ENCODE results near the gene B4GALT2. TPM values are rescaled to one million over a fixed set of nuclear protein-coding genes. Genes with fewer than 3 reads are reported as not detected.

B4GALT2 gene
- total and polyA plus RNA-seq, 7 experiments from 2014 or later, result 0.49 to 16.9 (median 1.6) TPM; not detected in 2

DNA sequence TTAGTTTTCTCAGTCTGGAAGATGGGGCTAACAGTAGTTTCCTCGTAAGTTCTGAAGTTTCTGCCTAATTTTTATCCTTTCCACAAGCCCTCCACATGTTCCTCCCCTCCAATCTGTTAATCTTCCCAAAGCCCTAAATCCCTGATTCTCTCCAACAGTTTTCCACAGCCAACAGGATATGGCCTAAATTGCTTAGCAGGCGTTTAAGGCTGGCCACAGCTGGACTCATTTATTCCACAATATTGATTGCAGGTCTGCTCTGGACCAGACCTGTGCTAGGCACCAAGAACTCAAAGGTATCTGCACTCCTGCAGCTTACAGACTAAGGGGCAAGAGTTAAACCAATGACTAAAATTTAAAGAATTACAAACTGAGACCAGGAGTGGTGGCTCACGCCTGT is 48.3 kb downstream of the B4GALT2 start:
- intact Hi-C loops (cut with micrococcal nuclease), result no loop called here
- H3K27ac Mint-ChIP-seq, result peak overlapping the region in 1 of 9 donors; percentile 5
- peaks cover 16 to 31% (median 22%) of the 10 kb centered on the region in 7 donors for H3K4me1 Mint-ChIP-seq
- ATAC-seq (no peak), DNase-seq (no peak)
- H3K27me3 Mint-ChIP-seq, result no peaks in the 10 kb centered on the region
- H3K4me3 Mint-ChIP-seq, result peak overlapping the region in 2 of 10 donors; percentile 21 to 98
- Histone ChIP-seq H3K9me3 (ENCODE audit: control insufficient read depth in 2 of 3, low read length in 3 of 3) (no peaks in the 10 kb centered on the region), H3K27me3 (ENCODE audit: control insufficient read depth in 2 of 2, insufficient read depth in 2 of 2, low read length in 2 of 2) (no peaks in the 10 kb centered on the region), H3K27ac (ENCODE audit: low read depth, low read length) (no peak overlapping the region), H3K36me3 (ENCODE audit: control insufficient read depth in 2 of 3, insufficient read depth in 3 of 3, low read length in 3 of 3) (no peaks in the 10 kb centered on the region), H3K4me3 (ENCODE audit: low read length) (no peak overlapping the region), H3K4me1 (ENCODE audit: control insufficient read depth in 2 of 2, insufficient read depth in 2 of 2, low read length in 2 of 2) (peaks cover 0 to 7% of the 10 kb centered on the region in 2 donors)
- H3K36me3 Mint-ChIP-seq, result no peaks in the 10 kb centered on the region
- CTCF ChIA-PET, result no interaction called here
- POLR2A ChIA-PET, result no interaction called here
- peaks cover 0 to 3% (median 0%) of the 10 kb centered on the region in 11 donors for H3K9me3 Mint-ChIP-seq

- H3K4me3 Mint-ChIP-seq, result peak overlapping the region; percentile 93 to 99 (median 97)
Observed at GRCh38 chr1:44029260-44029910, 50.4 kb downstream of the B4GALT2 start.

GRCh38 chr1:44029911-44030604 is 51.0 kb downstream of the B4GALT2 start:
- Mint-ChIP-seq H3K4me3 (peak overlapping the region; percentile 94 to 99 (median 97)), H3K27ac (peak overlapping the region; percentile 92 to 98 (median 94)), H3K36me3 (no peaks in the 10 kb centered on the region), H3K27me3 (no peaks in the 10 kb centered on the region), H3K9me3 (peaks cover 0 to 3% (median 0%) of the 10 kb centered on the region in 11 donors), H3K4me1 (peaks cover 16 to 40% (median 23%) of the 10 kb centered on the region in 7 donors)
- ChIA-PET POLR2A (interaction anchor here (0.9 to 1.0 kb wide), 2 partner anchors 14 to 55 kb away, joined by 3 read pairs; no protein-coding TSS in a partner anchor), CTCF (interaction anchor here (1.0 to 1.3 kb wide), 2 partner anchors 9 to 25 kb away, joined by 3 read pairs; no protein-coding TSS in a partner anchor)
- Histone ChIP-seq H3K36me3 (ENCODE audit: control insufficient read depth in 2 of 3, insufficient read depth in 3 of 3, low read length in 3 of 3) (no peaks in the 10 kb centered on the region), H3K9me3 (ENCODE audit: control insufficient read depth in 2 of 3, low read length in 3 of 3) (no peaks in the 10 kb centered on the region), H3K4me1 (ENCODE audit: control insufficient read depth in 2 of 2, insufficient read depth in 2 of 2, low read length in 2 of 2) (peaks cover 0 to 7% of the 10 kb centered on the region in 2 donors), H3K4me3 (ENCODE audit: low read length) (peak overlapping the region; percentile 61), H3K27me3 (ENCODE audit: control insufficient read depth in 2 of 2, insufficient read depth in 2 of 2, low read length in 2 of 2) (no peaks in the 10 kb centered on the region), H3K27ac (ENCODE audit: low read depth, low read length) (peak overlapping the region; percentile 78)
- intact Hi-C loops (cut with micrococcal nuclease), result loop anchor here (1.0 to 10.0 kb wide), 9 partner anchors 39 to 1657 kb away; partner anchors contain the start of genes ATP6V0B (in 2 of the 2), CCDC24 (in 2 of the 2), IPO13 (in 2 of the 2) and ARMH1 (in 1 of the 2)
- peak; percentile 73 to 90 (median 85) for DNase-seq
- ATAC-seq, result peak; percentile 90

More at GRCh38 chr1:44029260-44029910, 50.4 kb downstream of the B4GALT2 start:
- H3K27ac Mint-ChIP-seq, result peak overlapping the region; percentile 92 to 98 (median 94)
- Histone ChIP-seq H3K4me3 (ENCODE audit: low read length) (peak overlapping the region; percentile 61), H3K9me3 (ENCODE audit: control insufficient read depth in 2 of 3, low read length in 3 of 3) (no peaks in the 10 kb centered on the region), H3K27me3 (ENCODE audit: control insufficient read depth in 2 of 2, insufficient read depth in 2 of 2, low read length in 2 of 2) (no peaks in the 10 kb centered on the region), H3K27ac (ENCODE audit: low read depth, low read length) (peak overlapping the region; percentile 78), H3K36me3 (ENCODE audit: control insufficient read depth in 2 of 3, insufficient read depth in 3 of 3, low read length in 3 of 3) (no peaks in the 10 kb centered on the region), H3K4me1 (ENCODE audit: control insufficient read depth in 2 of 2, insufficient read depth in 2 of 2, low read length in 2 of 2) (peaks cover 0 to 7% of the 10 kb centered on the region in 2 donors)
- no peaks in the 10 kb centered on the region for H3K36me3 Mint-ChIP-seq
- H3K9me3 Mint-ChIP-seq, result peaks cover 0 to 3% (median 0%) of the 10 kb centered on the region in 11 donors
- H3K27me3 Mint-ChIP-seq, result no peaks in the 10 kb centered on the region
- H3K4me1 Mint-ChIP-seq, result peaks cover 16 to 40% (median 23%) of the 10 kb centered on the region in 7 donors
- peak in 1 of 9 donors; percentile 30 for DNase-seq
- intact Hi-C loops (cut with micrococcal nuclease), result no loop called here
- ChIA-PET POLR2A (interaction anchor here (1.0 kb wide), 1 partner anchor 54 kb away, joined by 3 read pairs; no protein-coding TSS in a partner anchor), CTCF (interaction anchor here (1.0 to 1.3 kb wide), 2 partner anchors 10 to 24 kb away, joined by 3 read pairs; no protein-coding TSS in a partner anchor)
- ATAC-seq, result peak; percentile 28

GRCh38 chr1:44030605-44031251 is 51.7 kb downstream of the B4GALT2 start:
- ChIA-PET POLR2A (interaction anchor here (0.9 to 1.0 kb wide), 2 partner anchors 13 to 55 kb away, joined by 3 read pairs; no protein-coding TSS in a partner anchor), CTCF (interaction anchor here (1.3 to 1.9 kb wide), 2 partner anchors 25 to 26 kb away, joined by 3 to 7 read pairs; no protein-coding TSS in a partner anchor)
- peak overlapping the region; percentile 84 to 98 (median 90) for H3K4me3 Mint-ChIP-seq
- intact Hi-C loops (cut with micrococcal nuclease), result loop anchor here (1.0 to 10.0 kb wide), 10 partner anchors 39 to 1657 kb away; partner anchors contain the start of genes ATP6V0B (in 2 of the 2), CCDC24 (in 2 of the 2), IPO13 (in 2 of the 2) and ARMH1 (in 1 of the 2)
- no peaks in the 10 kb centered on the region for H3K27me3 ChIP-seq (ENCODE audit: control insufficient read depth in 2 of 2, insufficient read depth in 2 of 2, low read length in 2 of 2)
- peak overlapping the region in 8 of 9 donors; percentile 31 to 92 (median 68) for H3K27ac Mint-ChIP-seq
- H3K4me1 Mint-ChIP-seq, result peaks cover 16 to 40% (median 23%) of the 10 kb centered on the region in 7 donors
- H3K36me3 Mint-ChIP-seq, result no peaks in the 10 kb centered on the region
- DNase-seq, result peak; percentile 28 to 72 (median 55)
- ATAC-seq, result peak; percentile 30
- H3K4me3 ChIP-seq (ENCODE audit: low read length), result peak overlapping the region; percentile 61
- H3K9me3 Mint-ChIP-seq, result peaks cover 0 to 3% (median 0%) of the 10 kb centered on the region in 11 donors
- peaks cover 0 to 7% of the 10 kb centered on the region in 2 donors for H3K4me1 ChIP-seq (ENCODE audit: control insufficient read depth in 2 of 2, insufficient read depth in 2 of 2, low read length in 2 of 2)
- peak overlapping the region; percentile 78 for H3K27ac ChIP-seq (ENCODE audit: low read depth, low read length)
- H3K36me3 ChIP-seq (ENCODE audit: control insufficient read depth in 2 of 3, insufficient read depth in 3 of 3, low read length in 3 of 3), result no peaks in the 10 kb centered on the region
- H3K9me3 ChIP-seq (ENCODE audit: control insufficient read depth in 2 of 3, low read length in 3 of 3), result no peaks in the 10 kb centered on the region
- H3K27me3 Mint-ChIP-seq, result no peaks in the 10 kb centered on the region

- ChIA-PET POLR2A (interaction anchor here (0.9 kb wide), 1 partner anchor 13 kb away, joined by 3 read pairs; no protein-coding TSS in a partner anchor), CTCF (interaction anchor here (0.6 to 1.9 kb wide), 2 partner anchors 14 to 25 kb away, joined by 3 to 7 read pairs; no protein-coding TSS in a partner anchor)
- no peaks in the 10 kb centered on the region for H3K27me3 Mint-ChIP-seq
- DNase-seq (peak in 5 of 9 donors; percentile 20 to 51 (median 33)), ATAC-seq (no peak)
- peak within 1 kb of the TSS; percentile 31 to 92 (median 70) for H3K27ac Mint-ChIP-seq
- peaks cover 0 to 3% (median 0%) of the 10 kb centered on the region in 11 donors for H3K9me3 Mint-ChIP-seq
- no peaks in the 10 kb centered on the region for H3K27me3 ChIP-seq (ENCODE audit: control insufficient read depth in 2 of 2, insufficient read depth in 2 of 2, low read length in 2 of 2)
- intact Hi-C loops (cut with micrococcal nuclease), result loop anchor here (1.0 to 10.0 kb wide), 3 partner anchors 323 to 1656 kb away; partner anchors contain the start of genes ERI3 (in 1 of the 2), GPBP1L1 (in 1 of the 2), KDM4A (in 1 of the 2) and TMEM69 (in 1 of the 2)
- H3K36me3 Mint-ChIP-seq, result no peaks in the 10 kb centered on the region
- H3K36me3 ChIP-seq (ENCODE audit: control insufficient read depth in 2 of 3, insufficient read depth in 3 of 3, low read length in 3 of 3), result no peaks in the 10 kb centered on the region
- H3K27ac ChIP-seq (ENCODE audit: low read depth, low read length), result peak within 1 kb of the TSS; percentile 78
- H3K4me3 Mint-ChIP-seq, result peak within 1 kb of the TSS; percentile 84 to 98 (median 90)
- H3K9me3 ChIP-seq (ENCODE audit: control insufficient read depth in 2 of 3, low read length in 3 of 3), result no peaks in the 10 kb centered on the region
- H3K4me1 ChIP-seq (ENCODE audit: control insufficient read depth in 2 of 2, insufficient read depth in 2 of 2, low read length in 2 of 2), result peaks cover 0 to 7% of the 10 kb centered on the region in 2 donors
- peak within 1 kb of the TSS; percentile 61 for H3K4me3 ChIP-seq (ENCODE audit: low read length)
- peaks cover 16 to 42% (median 23%) of the 10 kb centered on the region in 7 donors for H3K4me1 Mint-ChIP-seq
Observed at GRCh38 chr1:44031252-44032169, 52.5 kb downstream of the B4GALT2 start, which contains the start of gene SLC6A9. Gene SLC6A9 (minus strand): TSS chr1:44031462. CDS start chr1:44024277, 7,185 bp downstream.

Measured in naive thymus-derived CD4-positive, alpha-beta T cell (primary cell).